Effector CD4-positive, alpha-beta T cell (primary cell): ENCODE results near the gene TUBAL3. TPM values are rescaled to one million over a fixed set of nuclear protein-coding genes. Genes with fewer than 3 reads are reported as not detected.

Experiments used
- DNase-seq: peaks from one replicate; pipeline ENCODE4 v3.0.0-alpha.2; 2020
- total RNA-seq: gene quantifications from one replicate; lab custom pipeline; 2026; lab: John Stamatoyannopoulos, UW

Gene TUBAL3
- not detected for total RNA-seq

DNA sequence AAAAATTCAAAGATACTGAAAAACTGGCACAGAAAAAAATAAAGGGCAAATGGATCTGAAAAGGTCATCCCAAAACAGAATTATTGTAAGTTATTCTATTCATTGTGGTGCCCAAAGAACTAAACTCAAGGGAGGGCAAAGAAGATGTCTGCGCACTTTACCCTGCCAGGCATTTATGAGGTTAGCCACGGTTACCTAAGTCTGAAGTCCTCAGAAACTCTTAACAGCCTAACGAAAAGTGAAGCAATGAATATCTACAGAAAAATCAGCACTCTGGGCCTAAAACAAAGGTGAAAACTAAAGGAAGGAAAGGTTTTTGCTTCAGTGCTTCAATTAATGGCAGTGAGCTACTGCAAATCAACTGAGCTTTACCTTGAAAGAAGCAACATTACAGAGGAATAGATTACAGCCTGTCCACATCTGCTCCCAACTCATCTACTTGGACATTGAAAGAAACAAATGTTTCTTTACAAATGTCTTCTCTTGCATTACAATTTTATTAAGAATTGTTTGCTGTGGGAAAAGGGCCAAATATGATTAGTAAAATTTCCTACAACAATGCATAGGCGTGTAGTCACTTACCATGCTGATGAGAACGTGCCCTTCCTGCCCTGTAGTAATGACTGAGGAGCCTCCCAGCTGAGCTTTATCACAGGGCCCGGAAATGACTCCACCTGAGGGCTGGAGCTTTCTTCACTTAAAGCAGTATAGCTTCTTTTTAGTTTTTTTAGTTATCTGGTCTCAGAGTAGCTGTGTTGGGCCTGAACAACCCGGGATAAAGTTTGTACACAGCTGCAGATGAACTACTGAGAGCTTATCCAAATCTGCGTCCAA, at the start of gene TUBAL3:
Gene TUBAL3, minus strand, starts transcription at position 621 of the 834 bp plus-strand sequence. Its CDS starts 36 bp downstream, at position 585.
- no peak for DNase-seq

DNA sequence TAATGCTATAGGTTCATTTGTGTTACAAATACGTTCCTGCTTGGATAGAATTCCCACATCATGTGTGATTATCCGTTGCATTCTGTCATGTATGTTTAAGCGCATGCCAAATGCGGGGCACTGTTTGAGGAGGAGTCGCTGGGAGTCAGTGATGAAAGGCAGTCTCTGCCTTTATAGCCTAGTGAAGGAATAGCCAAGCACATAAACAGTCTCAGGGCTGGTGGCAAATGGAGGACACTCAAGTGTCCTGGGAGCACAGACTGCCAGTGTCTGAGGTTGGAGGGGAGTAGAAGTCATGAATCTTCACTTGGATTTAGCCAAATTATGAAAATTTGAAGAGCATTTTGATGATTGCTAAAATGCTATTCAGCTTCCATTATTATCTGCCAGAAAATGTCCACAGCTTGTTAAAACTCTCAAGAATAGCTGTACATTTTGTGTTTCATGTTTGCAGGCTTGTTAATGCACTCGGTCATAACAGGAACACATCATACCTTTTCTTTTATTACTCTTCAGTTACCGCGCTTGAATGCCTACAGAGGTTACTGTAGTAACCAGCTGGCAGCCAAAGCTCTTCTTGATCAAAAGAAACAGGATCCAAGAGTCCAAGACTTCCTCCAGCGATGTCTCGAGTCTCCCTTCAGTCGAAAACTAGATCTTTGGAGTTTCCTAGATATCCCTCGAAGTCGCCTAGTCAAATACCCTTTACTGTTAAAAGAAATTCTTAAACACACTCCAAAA, 49.3 kb upstream of the TUBAL3 start:
- DNase-seq: no peak

DNA sequence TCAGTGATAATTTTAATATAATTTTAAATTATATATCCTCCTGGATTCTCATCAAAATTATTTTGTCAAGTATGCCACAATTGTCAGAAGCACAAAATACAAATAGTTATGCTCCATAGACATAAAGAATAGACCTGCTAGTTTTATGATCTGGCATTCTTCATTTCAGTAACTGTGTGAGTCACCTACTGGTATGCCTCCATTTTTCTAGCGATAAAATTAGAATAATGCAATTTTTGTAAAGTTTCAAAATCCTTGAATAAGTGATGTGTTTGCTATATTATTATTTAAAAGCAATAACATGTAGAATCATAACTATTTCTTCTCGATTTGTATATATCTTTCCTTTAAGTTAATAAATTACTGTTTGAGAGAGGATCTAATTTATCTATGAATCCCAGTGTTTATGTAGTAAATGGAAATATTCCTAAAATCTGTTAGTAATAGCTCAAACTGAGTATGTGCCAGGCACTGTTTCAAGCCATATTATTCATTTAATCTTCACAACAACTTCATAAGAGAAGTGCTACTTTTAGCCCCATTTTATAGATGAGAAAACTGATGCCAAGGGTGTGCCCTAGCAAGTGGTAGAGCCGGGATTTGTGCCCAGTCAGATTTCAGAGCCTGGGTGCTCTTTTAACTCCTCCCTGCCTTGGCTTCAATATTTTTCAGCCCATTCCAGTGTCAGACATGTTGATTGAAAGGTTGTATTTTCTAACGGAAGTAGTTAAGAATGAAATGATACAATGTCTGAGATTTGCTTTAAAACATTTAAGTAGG, 46.2 kb upstream of the TUBAL3 start:
- no peak for DNase-seq

DNA sequence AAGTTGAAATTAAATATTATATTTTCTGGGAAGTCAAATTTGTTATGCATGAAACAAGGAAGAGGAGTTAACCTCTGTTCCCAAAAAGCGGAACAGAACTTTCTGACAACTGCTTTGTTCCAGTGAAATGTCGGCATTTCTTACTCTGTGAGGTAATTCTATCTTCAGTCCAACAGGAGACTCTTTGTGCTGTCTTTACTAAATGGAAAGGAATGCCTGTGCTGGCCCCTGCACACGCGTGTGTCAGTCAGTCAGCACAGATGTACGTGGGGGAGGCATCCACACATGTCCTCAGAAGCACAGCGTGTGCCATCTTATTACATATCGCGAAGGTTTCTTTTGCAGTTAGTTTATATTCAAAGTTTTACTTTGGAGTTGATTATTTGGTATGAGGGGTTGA, 45.2 kb upstream of the TUBAL3 start:
- DNase-seq: no peak

DNA sequence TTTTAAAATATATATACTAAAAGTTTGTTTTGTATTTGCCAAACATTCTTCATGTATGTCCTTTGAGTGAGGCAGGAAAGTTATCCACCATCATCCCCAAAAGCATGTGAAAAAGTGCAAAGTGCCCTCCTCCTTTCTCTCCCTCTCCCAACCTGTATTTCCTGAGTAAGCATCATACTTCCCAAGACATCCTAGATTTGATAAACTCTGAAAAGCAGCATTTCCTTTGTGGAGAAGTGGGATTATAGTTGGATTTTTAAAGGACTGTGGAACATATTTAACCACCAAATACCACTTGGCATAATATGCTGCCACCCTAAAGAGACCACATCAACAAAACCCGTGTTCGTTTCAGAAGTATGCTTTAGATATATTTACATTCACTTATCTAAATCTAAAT, 44.6 kb upstream of the TUBAL3 start:
- no peak for DNase-seq

DNA sequence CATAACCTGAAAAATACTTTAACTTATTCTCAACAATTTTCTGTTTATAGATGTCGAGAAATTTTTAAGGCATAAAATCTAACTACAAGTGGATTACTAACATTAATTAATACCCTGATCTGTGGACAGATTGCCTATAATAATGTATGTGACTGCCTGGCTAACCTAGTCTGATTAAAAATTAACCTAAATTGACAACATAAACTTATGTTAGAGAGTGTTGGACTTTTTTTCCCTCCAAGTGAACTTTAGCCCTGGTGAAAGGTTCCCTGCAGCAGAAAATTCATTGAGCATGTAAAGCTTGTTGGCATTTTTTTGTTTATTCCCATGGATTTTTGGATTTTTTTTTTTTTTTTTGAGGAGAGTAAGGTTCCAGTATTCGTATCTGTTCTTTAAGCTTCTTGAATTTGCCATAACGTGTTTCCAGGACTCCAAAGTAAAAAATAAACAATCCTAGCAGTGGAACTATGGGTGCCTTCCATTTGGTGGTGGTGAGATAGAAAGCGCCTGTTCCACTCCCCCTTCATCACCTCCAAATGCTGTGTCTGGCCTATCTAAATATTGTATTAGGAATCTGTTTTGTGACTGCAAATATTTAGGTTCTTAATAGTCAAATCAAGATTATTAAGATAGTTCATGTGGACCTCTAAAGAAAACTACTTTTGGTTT, 43.8 kb upstream of the TUBAL3 start:
- no peak for DNase-seq

DNA sequence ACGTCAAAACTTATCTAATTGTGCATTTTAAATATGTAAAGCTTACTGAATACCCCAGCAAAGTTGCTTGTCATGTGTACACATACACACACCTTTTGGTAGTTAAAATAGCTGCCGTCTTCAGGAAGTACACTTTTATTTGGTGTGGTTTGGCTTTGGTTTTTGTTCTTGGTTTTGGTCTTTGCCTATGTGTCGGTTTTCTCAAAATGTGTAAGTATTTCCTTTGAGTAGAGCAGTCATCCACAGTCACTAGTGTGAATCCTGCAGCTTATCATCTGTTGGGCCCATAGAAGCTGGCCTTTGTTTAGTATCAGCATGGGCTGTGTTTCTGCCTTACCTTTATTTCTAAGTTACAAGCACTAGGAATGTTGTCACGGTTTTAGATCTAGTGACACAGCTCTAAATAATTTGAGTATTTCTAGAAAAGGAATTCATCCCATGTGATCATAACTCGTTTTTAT, 43.0 kb upstream of the TUBAL3 start:
- DNase-seq: no peak

DNA sequence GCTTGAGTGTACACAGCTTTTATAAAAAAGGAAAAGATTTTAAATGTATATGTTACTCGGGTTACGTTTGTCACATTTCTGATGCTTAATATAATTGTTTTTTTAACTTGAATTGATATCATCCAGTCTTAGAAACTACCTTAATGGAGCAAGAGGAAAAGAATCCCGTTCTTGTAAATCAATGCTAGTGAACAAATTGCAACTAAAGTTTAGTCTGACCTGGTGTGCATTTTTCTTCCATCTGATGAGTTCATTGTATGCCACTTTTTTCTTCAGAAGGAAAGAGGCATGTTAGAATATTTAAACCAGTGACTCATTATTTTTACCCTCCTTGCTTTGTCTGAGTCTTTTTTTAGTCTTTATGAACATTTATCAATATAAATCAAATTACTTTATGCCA, 42.4 kb upstream of the TUBAL3 start:
- no peak for DNase-seq

DNA sequence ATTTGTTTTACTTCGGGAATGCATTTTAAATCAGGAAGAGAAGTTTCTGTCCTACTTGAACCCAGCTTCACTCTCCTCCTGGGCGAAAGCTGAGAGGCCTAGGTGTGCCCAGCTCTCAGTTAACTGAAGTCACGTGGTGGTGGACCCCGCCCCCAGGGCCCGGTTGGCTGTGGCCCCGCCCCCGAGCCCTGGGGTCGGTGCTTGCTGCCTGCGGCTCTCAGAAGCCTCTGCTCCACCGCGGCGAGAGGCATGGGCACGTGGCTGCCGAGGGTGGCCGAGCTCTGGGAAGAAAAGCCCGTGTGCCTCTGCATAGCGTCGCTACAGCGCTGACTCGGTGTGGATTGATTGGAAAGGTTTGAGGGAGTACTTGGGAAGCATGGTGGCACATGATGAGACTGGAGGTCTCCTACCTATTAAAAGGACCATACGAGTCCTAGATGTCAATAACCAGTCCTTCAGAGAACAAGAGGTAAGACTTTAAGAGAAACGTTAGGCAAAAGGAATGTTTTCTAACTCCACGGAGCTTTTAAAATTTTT, 41.8 kb upstream of the TUBAL3 start:
- peak; percentile 43 for DNase-seq

DNA sequence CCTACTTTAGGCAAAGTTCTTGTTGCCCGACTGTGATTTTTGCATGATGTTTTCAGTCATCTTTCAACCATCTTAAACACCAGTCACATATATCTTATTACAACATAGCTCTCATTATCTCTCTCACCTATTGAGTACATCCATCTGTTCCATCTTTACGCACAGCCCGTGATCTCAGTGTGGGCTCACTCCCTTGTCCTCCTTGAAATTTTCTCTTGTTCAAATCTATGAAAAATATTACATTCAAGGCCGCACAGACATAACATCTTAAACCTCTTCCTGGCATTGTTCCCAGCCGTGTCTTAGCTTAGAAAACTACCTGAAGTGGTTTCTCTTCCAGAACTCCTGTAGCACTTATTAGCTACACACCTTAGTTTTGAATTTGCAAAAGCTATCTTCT, 40.4 kb upstream of the TUBAL3 start:
- no peak for DNase-seq

DNA sequence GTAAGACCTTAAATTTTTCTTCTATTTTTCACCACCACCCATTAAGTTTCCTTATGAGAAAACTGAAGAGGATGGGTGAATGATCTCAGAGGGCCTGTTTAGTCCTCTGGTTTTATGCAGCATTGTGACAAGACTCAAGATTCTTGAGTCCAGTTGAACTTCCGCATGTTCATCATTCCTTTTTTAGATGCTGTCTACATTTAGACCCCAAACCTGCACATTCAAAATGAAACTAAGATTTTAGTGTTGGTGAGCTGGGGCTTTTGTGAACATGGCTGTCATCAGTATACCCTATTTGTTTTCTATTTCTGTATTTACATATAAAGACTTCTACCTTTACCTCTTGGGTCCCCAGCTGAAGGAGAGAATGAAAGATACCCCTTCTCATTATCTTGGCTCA, 38.8 kb upstream of the TUBAL3 start:
- no peak for DNase-seq

DNA sequence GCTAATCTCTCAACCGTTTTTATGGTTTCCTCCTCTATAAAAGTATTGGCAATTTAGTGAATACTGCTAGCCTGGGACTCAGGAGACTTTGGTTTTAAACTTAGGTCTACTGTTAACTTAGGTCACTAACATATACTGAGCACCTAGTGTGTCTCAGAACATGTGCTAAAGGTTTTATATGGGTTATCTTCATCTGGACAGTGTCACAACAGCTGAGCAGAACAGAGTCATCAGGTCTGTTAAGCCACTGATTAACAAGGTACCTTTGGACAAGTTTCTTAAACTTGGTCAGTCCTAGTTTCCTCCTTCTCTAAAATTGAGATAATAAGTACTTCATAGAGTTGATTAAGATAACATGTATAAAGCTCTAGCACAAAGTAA, 38.4 kb upstream of the TUBAL3 start:
- DNase-seq: no peak

DNA sequence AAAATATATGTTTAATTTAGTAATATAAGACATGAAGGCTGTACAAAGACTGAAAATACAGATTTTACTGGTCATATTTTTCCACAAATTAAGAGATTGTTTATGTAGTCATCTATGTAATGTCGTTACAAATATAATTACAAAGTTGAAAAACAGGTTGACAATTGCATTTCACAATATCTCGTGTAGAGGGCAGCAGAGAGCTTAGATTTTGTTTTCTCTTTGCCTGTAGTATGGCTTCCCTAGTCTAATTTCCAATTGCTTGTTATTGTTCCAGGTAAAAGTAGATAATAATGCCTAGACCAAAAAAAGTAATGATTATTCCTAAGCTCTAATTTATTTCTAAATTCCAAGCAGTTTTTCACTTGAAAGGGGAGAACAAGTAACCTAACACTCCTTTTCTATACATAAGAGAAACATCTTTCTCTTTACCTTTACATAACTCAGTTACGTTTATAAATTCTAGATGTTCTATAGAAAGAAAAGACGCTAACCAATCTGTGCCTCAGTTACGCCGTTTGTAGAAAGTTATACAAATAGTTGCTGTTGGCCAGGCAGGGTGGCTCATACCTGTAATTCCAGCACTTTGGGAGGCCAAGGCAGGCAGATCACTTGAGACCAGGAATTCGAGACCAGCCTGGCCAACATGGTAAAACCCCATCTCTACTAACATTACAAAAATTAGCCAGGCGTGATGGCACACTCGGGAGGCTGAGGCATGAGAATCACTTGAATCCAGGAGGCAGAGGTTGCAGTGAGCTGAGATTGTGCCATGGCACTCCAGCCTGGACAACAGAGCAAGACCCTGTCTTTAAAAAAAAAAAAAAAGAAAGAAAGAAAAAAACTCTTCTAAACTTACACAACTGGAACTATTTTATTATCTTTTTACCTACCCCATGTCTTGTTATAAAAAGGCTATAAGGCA, 37.7 kb upstream of the TUBAL3 start:
- DNase-seq: peak; percentile 11

DNA sequence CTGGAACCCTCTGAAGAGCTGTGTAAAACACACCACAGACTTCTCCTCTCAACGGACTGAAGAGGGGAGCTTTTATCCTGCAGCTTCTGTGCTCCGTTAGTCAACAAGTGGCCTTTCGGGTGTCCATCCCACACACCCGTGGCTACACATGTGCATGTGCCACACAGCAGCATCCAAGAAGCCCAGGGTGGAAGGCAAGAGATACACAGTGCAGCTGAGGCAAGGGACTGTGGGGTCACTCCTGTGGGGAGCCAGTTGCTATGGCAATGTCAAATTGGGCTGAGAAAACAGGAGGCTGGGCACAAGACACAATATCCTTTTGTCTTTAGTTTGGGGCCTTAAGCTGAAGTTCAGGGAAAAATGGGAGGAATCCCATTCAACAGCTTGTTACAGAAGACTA, 36.5 kb upstream of the TUBAL3 start:
- no peak for DNase-seq

DNA sequence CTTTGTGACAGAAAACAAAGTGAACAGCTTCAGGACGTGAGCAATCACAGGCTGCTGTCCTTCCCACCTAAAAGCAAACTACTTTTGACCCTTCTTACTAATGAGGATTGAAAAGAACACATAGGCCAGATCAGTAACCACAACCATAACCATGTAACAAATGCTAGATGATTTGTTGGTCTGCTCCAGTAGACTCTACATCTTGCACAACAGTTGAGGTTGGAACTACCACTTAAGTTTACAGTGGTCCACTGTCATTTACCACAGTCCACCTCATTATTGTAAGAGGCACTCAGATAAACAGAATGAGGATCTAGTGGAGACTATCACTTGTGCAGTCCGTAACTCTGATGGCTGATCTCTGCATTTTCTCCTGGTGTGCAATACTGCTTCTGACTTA, 35.6 kb upstream of the TUBAL3 start:
- no peak for DNase-seq

DNA sequence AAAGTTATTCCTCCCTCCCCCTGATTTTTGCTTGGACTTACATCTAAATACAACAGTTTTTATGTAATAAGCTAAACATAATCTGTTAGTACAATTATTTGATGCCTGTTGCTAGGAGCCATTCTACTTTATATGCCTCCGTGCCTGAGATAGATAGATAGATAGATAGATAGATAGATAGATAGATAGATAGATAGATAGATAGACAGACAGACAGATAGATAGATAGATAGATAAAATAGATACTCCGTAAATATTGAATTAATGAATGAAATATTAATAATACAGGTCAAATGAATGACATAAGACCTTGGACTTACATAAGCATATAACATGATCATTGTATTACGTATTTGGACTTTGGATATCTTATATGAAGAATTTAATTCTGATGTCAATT, 30.7 kb upstream of the TUBAL3 start:
- no peak for DNase-seq

DNA sequence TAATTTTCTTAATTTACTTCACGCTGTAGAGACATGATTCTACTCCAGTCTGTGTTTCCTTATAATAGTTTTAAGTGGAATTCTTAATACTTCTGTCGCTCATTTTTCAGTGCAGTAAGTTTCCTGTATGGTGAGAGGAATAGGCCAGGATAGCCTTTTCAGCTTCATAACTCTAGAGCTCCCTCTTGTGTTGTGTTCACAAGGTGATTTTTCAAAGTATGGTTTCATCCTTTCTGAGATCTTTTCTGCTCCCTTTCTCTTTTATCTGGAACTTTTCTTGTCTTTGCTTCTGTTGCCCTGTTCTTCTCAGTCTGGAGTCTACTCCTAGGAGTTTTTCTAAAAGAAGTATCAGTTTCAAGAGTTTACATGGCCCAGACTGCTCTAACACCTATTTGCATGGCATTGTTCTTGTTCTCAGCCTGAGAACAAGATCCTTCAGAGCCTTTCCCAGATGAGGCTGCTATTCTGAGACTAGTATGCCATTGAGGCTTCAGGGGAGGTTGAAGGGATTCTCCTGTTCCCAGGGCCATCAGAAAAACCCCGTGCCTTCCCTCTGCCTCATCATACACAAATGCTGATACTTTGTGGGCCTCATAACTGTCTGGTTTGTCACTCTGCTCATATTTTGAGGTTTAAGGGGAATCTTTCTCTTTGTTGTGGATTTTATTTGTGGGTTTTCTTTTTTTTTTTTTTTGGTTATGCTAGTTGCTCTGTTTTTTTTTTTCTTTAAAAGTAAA, 29.6 kb upstream of the TUBAL3 start:
- no peak for DNase-seq

DNA sequence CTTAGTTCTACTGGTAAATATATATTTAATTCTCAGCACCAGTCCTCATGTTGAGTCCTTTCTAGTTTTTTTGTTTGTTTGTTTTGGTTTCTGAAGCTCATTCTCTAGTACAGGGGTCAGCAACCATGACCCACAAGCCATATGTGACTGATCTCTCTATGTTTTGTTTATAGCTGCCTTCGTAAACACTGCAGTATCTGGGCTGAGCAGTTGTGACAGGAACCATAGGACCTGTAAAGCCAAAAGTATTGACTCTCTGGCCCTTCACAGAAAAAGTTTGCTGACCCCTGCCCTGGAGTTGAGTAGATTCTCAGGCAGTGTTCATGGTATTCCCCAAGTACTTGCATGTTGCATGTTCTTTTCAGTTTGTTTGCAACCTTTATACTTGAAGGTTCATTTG, 28.6 kb upstream of the TUBAL3 start:
- no peak for DNase-seq

DNA sequence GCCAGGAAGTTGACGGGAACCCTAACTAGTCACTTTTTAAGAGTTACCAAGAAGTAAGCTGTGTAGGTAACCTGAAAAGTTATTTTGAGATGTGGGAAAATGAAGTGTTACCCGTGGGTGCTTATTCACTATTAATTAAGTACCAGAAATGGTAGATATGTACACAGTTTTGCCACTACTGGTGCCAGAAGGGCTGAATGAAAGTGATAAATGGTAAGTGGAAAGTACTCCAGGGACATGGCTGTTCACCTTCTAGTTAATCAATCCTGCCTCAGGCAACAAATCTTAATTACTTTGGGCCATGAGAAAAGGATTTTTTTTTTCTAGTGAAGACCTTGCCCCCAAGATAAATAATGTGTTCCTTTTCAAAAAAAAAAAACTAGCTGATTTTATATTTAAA, 23.5 kb upstream of the TUBAL3 start:
- no peak for DNase-seq

DNA sequence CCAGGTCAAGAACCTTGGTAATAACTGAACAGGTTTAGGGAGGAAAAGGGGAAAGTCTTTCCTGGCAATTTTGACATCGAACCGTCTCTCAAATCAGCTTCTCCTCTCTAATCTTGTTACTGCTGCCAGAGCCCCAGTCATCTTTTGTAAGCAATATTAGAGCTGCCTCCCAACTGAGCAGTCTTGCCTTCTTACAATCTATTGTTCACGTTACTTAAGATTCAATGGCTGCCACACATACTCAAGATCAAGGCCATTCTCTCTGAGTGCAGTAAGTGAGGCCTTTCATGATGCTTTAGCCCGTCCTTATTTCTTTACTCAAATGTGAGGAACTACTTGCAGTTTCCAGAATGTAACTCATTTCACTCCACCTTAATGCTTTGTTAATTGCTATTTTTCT, 20.1 kb upstream of the TUBAL3 start:
- no peak for DNase-seq

DNA sequence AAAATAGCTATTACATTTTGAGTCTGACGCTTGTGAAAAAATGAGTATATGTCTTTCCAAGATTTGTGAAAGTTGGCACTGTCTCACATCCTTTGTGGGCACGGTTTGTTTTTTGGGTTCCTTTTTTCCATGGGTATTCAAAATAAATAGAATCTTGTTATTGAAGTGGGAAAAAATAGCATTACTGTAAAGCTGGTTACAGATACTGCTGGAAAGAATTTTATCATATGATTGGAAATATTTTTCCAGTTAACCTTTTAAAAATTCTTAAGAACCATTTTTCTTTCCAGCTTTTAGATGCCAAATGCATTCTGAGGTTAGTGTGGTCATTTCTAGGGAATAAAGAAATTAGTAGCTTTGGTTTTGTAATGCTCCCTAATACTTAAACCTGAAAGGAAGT, 19.1 kb upstream of the TUBAL3 start:
- DNase-seq: no peak
